WTC11 (cell line): ENCODE data around the gene C10orf71. TPM values are rescaled to one million over a fixed set of nuclear protein-coding genes. Genes with fewer than 3 reads are reported as not detected.

Experiments used
- ATAC-seq: fragments of 200-7000 bp; cut with Tn5 transposase; 2 replicates; pipeline ENCODE4 v1.10.0; 2021; ENCODE audit warnings: mild to moderate bottlenecking, moderate library complexity
- CTCF ChIA-PET: fragments of 300-600 bp; sonication (Branson Sonifier 250); formaldehyde crosslinking; loops from one replicate; lab custom pipeline; 2021; ENCODE audit warnings: antibody characterized with exemption; lab: Charles Lee
- POLR2A ChIA-PET: fragments of 350-600 bp; sonication (Branson Sonifier 250); formaldehyde crosslinking; loops from one replicate; lab custom pipeline; 2021; ENCODE audit warnings: antibody characterized with exemption; lab: Charles Lee
- DNase-seq: peaks from one replicate; pipeline ENCODE4 v3.0.0; 2021; ENCODE audit warnings: low spot score
- H3K27ac Mint-ChIP-seq: 2 replicates; pipeline ENCODE4 v1.8.0; 2021; ENCODE audit warnings: mixed read lengths
- H3K27me3 Mint-ChIP-seq: 2 replicates; pipeline ENCODE4 v1.8.0; 2021; ENCODE audit warnings: low read depth, mild to moderate bottlenecking, moderate library complexity, mixed read lengths
- H3K36me3 Mint-ChIP-seq: 2 replicates; pipeline ENCODE4 v1.8.0; 2021; ENCODE audit warnings: mixed read lengths
- H3K4me1 Mint-ChIP-seq: 2 replicates; pipeline ENCODE4 v1.8.0; 2022; ENCODE audit warnings: mixed read lengths
- H3K4me3 Mint-ChIP-seq: 2 replicates; pipeline ENCODE4 v1.8.0; 2021; ENCODE audit warnings: mild to moderate bottlenecking, moderate library complexity, mixed read lengths
- H3K9me3 Mint-ChIP-seq: 2 replicates; pipeline ENCODE4 v1.8.0; 2021; ENCODE audit warnings: mixed read lengths
- ATF1 ChIP-seq: sonication (generic); formaldehyde crosslinking; IDR thresholded peaks from 2 replicates; pipeline ENCODE4 v1.8.1; 2023; ENCODE audit warnings: mild to moderate bottlenecking, moderate library complexity, missing genetic modification reagents
- CREM ChIP-seq: sonication (generic); formaldehyde crosslinking; IDR thresholded peaks from 2 replicates; pipeline ENCODE4 v1.8.1; 2022; ENCODE audit warnings: mild to moderate bottlenecking, missing genetic modification reagents, moderate library complexity
- CTCF ChIP-seq: fragments of 200-600 bp; IDR thresholded peaks from 2 replicates; pipeline ENCODE4 v1.8.0; 2022; ENCODE audit warnings: antibody characterized with exemption
- E2F5 ChIP-seq: sonication (generic); formaldehyde crosslinking; IDR thresholded peaks from 2 replicates; pipeline ENCODE4 v1.8.1; 2022; ENCODE audit warnings: mild to moderate bottlenecking, moderate library complexity, missing genetic modification reagents
- ELF4 ChIP-seq: sonication (generic); formaldehyde crosslinking; IDR thresholded peaks from 2 replicates; pipeline ENCODE4 v1.8.1; 2022; ENCODE audit warnings: low read depth, mild to moderate bottlenecking, moderate library complexity, missing genetic modification reagents
- EMX1 ChIP-seq: fragments of 250-450 bp; sonication (Bioruptor Pico); IDR thresholded peaks from 2 replicates; pipeline ENCODE4 v1.8.0; 2021; ENCODE audit warnings: mild to moderate bottlenecking
- ESRRA ChIP-seq: sonication (generic); formaldehyde crosslinking; IDR thresholded peaks from 2 replicates; pipeline ENCODE4 v1.8.1; 2022; ENCODE audit warnings: mild to moderate bottlenecking, missing genetic modification reagents, borderline replicate concordance
- ETV6 ChIP-seq: sonication (generic); formaldehyde crosslinking; IDR thresholded peaks from 2 replicates; pipeline ENCODE4 v1.8.1; 2022; ENCODE audit warnings: mild to moderate bottlenecking, missing genetic modification reagents
- FOXJ3 ChIP-seq: sonication (generic); formaldehyde crosslinking; IDR thresholded peaks from 2 replicates; pipeline ENCODE4 v1.9.0; 2021; ENCODE audit warnings: missing genetic modification reagents, mild to moderate bottlenecking, borderline replicate concordance
- FOXK1 ChIP-seq: sonication (generic); formaldehyde crosslinking; IDR thresholded peaks from 2 replicates; pipeline ENCODE4 v1.8.0; 2022; ENCODE audit warnings: mild to moderate bottlenecking, moderate library complexity, missing genetic modification reagents
- GRHL2 ChIP-seq: fragments of 250-450 bp; sonication (Bioruptor Pico); IDR thresholded peaks from 2 replicates; pipeline ENCODE4 v1.8.0; 2022; ENCODE audit warnings: mild to moderate bottlenecking, moderate library complexity; ENCODE audit not compliant: insufficient replicate concordance, severe bottlenecking
- GTF2I ChIP-seq: fragments of 250-450 bp; sonication (Bioruptor Pico); conservative IDR thresholded peaks from 2 replicates; pipeline ENCODE4 v1.4.0; 2021; ENCODE audit warnings: mild to moderate bottlenecking
- JAZF1 ChIP-seq: fragments of 250-450 bp; sonication (Bioruptor Pico); IDR thresholded peaks from 2 replicates; pipeline ENCODE4 v1.9.0; 2021; ENCODE audit warnings: moderate library complexity, mild to moderate bottlenecking, inconsistent platforms
- NFATC4 ChIP-seq: fragments of 250-450 bp; sonication (Bioruptor Pico); IDR thresholded peaks from 2 replicates; pipeline ENCODE4 v1.9.0; 2021; ENCODE audit warnings: mild to moderate bottlenecking
- NR3C1 ChIP-seq: sonication (generic); formaldehyde crosslinking; conservative IDR thresholded peaks from 2 replicates; pipeline ENCODE4 v1.8.1; 2023; ENCODE audit warnings: low read depth, mild to moderate bottlenecking, missing genetic modification reagents
- RELA ChIP-seq: sonication (generic); formaldehyde crosslinking; IDR thresholded peaks from 2 replicates; pipeline ENCODE4 v1.8.1; 2022; ENCODE audit warnings: missing genetic modification reagents, mild to moderate bottlenecking, borderline replicate concordance
- SOX15 ChIP-seq: fragments of 250-450 bp; sonication (Bioruptor Pico); IDR thresholded peaks from 2 replicates; pipeline ENCODE4 v1.9.0; 2021; ENCODE audit warnings: mild to moderate bottlenecking
- TEAD4 ChIP-seq: sonication (generic); formaldehyde crosslinking; IDR thresholded peaks from 2 replicates; pipeline ENCODE4 v1.8.0; 2022; ENCODE audit warnings: mild to moderate bottlenecking, missing genetic modification reagents
- ZBTB21 ChIP-seq: sonication (generic); formaldehyde crosslinking; IDR thresholded peaks from 2 replicates; pipeline ENCODE4 v1.8.1; 2023; ENCODE audit warnings: mild to moderate bottlenecking, missing genetic modification reagents, borderline replicate concordance
- ZMAT4 ChIP-seq: fragments of 250-450 bp; sonication (Bioruptor Pico); IDR thresholded peaks from 2 replicates; pipeline ENCODE4 v1.9.0; 2021; ENCODE audit warnings: mild to moderate bottlenecking
- ZNF121 ChIP-seq: sonication (generic); formaldehyde crosslinking; IDR thresholded peaks from 2 replicates; pipeline ENCODE4 v1.8.0; 2023; ENCODE audit warnings: missing genetic modification reagents
- ZNF219 ChIP-seq: sonication (generic); formaldehyde crosslinking; IDR thresholded peaks from 2 replicates; pipeline ENCODE4 v1.8.0; 2023; ENCODE audit warnings: missing genetic modification reagents, mild to moderate bottlenecking, borderline replicate concordance
- ZNF263 ChIP-seq: sonication (generic); formaldehyde crosslinking; IDR thresholded peaks from 2 replicates; pipeline ENCODE4 v1.8.1; 2022; ENCODE audit warnings: low read depth, mild to moderate bottlenecking, moderate library complexity, missing genetic modification reagents
- ZNF281 ChIP-seq: sonication (generic); formaldehyde crosslinking; IDR thresholded peaks from 2 replicates; pipeline ENCODE4 v1.8.0; 2023; ENCODE audit warnings: mild to moderate bottlenecking, missing genetic modification reagents
- ZNF423 ChIP-seq: fragments of 250-450 bp; sonication (Bioruptor Pico); IDR thresholded peaks from 2 replicates; pipeline ENCODE4 v2.1.2; 2022; ENCODE audit warnings: mild to moderate bottlenecking, moderate library complexity
- ZNF512 ChIP-seq: sonication (generic); formaldehyde crosslinking; IDR thresholded peaks from 2 replicates; pipeline ENCODE4 v1.8.1; 2022; ENCODE audit warnings: missing genetic modification reagents, borderline replicate concordance
- ZNF671 ChIP-seq: fragments of 250-450 bp; sonication (Bioruptor Pico); IDR thresholded peaks from 2 replicates; pipeline ENCODE4 v1.8.0; 2021; ENCODE audit warnings: mild to moderate bottlenecking
- total RNA-seq: library from RNA; stranded (reverse); gene quantifications from 3 replicates; pipeline ENCODE4 v1.2.3, GENCODE V29; 2021

Gene C10orf71
- total RNA-seq, 1 experiment from 2014 or later, result not detected

GRCh38 chr10:49347827-49348226 is 48.9 kb downstream of the C10orf71 start (continued):
- no peak for TF ChIP-seq E2F5 (CRISPR knock-in tag)
- no peak for TF ChIP-seq GTF2I (CRISPR knock-in tag)
- TF ChIP-seq ZNF423 (CRISPR knock-in tag), result no peak
- no peak for TF ChIP-seq FOXJ3 (CRISPR knock-in tag)
- TF ChIP-seq ATF1, result no peak

- no peaks in the 10 kb centered on the region for H3K27me3 Mint-ChIP-seq
- DNase-seq (no peak), ATAC-seq (no peak)
- no peaks in the 10 kb centered on the region for H3K36me3 Mint-ChIP-seq
- H3K4me1 Mint-ChIP-seq, result peaks cover 2% of the 10 kb centered on the region; the same call in 1 of the 2 replicates
- ChIA-PET CTCF (no interaction called here), POLR2A (no interaction called here)
- peaks cover 12% of the 10 kb centered on the region for H3K9me3 Mint-ChIP-seq
- no peak overlapping the region for H3K27ac Mint-ChIP-seq
- no peak overlapping the region for H3K4me3 Mint-ChIP-seq
- no peak for TF ChIP-seq NFATC4 (CRISPR knock-in tag)
- TF ChIP-seq ZNF263 (CRISPR knock-in tag), result no peak
- no peak for TF ChIP-seq ZNF423 (CRISPR knock-in tag)
- no peak for TF ChIP-seq ZNF512 (CRISPR knock-in tag)
- no peak for TF ChIP-seq GRHL2 (CRISPR knock-in tag)
- TF ChIP-seq ESRRA (CRISPR knock-in tag), result no peak
- TF ChIP-seq JAZF1 (CRISPR knock-in tag), result no peak
- TF ChIP-seq ZNF281 (CRISPR knock-in tag), result no peak
- TF ChIP-seq ZNF121 (CRISPR knock-in tag), result no peak
- no peak for TF ChIP-seq ZBTB21 (CRISPR knock-in tag)
- TF ChIP-seq ETV6, result no peak
- no peak for TF ChIP-seq CREM (CRISPR knock-in tag)
- no peak for TF ChIP-seq TEAD4 (CRISPR knock-in tag)
- TF ChIP-seq RELA (CRISPR knock-in tag), result no peak
- no peak for TF ChIP-seq ZNF671 (CRISPR knock-in tag)
Measured at GRCh38 chr10:49348593-49348992, 49.6 kb downstream of the C10orf71 start.

- Mint-ChIP-seq H3K36me3 (no peaks in the 10 kb centered on the region), H3K4me3 (no peak overlapping the region), H3K27me3 (no peaks in the 10 kb centered on the region), H3K4me1 (peaks cover 3% of the 10 kb centered on the region; the same call in 1 of the 2 replicates), H3K9me3 (peaks cover 12% of the 10 kb centered on the region), H3K27ac (no peak overlapping the region)
- POLR2A ChIA-PET, result no interaction called here
- CTCF ChIA-PET, result no interaction called here
- DNase-seq (no peak), ATAC-seq (no peak)
- TF ChIP-seq ZMAT4 (CRISPR knock-in tag), result no peak
- TF ChIP-seq NR3C1 (CRISPR knock-in tag), result no peak
- TF ChIP-seq ZNF263 (CRISPR knock-in tag), result no peak
- no peak for TF ChIP-seq CTCF
- no peak for TF ChIP-seq TEAD4 (CRISPR knock-in tag)
- no peak for TF ChIP-seq FOXK1 (CRISPR knock-in tag)
- TF ChIP-seq ELF4 (CRISPR knock-in tag), result no peak
- TF ChIP-seq EMX1, result no peak
- TF ChIP-seq ZNF219, result no peak
- TF ChIP-seq ZBTB21 (CRISPR knock-in tag), result no peak
- no peak for TF ChIP-seq ZNF512 (CRISPR knock-in tag)
- no peak for TF ChIP-seq SOX15 (CRISPR knock-in tag)
Measured at GRCh38 chr10:49349390-49349789, 50.4 kb downstream of the C10orf71 start.
